ENCODE data around the gene NT5DC4.

The NT5DC4 gene

DNA sequence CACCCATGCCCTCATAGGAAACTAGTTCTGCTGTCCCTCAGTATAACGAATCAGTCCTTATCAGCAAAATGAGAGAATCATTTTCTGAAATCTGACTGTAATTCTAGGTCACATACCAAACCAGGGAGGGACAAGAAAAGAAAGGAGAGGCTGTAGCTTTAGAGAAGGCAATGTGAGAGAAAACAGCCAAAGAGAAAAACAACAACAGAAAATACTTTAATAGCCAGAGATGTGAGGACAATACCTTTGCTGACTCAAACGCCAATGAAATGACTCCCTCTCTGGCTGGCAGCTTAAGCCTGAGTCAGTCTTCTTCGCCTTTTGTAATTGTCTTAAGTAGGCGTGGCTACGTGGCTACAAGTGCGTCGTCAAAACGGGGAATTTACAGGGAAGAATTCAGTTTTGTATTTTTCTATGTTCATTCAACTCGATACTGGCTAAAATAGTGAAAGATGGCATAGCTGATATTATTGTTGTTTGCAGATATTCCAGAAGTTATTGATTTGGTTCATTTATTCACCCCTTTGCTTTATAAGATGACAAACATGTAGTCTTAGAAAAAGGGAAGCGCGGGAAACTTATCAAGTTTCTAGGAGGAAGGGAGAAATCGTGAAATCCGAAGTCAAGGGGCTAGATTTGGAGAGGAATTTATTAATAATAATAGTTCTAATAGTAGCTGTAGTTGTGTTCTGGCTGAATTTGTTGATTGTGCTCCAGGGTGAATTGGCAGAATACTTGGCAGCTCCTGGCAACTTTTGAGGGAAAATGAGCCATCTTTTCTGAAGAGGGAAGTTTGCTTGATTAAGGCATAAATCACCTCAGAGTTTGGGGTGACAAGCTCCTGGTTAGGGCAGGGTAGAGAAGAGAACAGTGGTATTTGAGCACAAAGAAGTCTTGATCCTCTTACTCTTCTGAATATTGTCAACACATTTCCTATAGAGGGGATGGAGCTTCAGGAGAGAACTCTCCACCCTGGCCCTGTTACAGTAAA is 63.7 kb downstream of the NT5DC4 start, which contains the start of gene IL1A:
Gene IL1A, minus strand, starts transcription at position 295 of the 991 bp plus-strand sequence. CDS start 723 bp downstream, outside the sequence.
- peak; percentile 88 for DNase-seq (ENCODE audit: low read depth)

DNA sequence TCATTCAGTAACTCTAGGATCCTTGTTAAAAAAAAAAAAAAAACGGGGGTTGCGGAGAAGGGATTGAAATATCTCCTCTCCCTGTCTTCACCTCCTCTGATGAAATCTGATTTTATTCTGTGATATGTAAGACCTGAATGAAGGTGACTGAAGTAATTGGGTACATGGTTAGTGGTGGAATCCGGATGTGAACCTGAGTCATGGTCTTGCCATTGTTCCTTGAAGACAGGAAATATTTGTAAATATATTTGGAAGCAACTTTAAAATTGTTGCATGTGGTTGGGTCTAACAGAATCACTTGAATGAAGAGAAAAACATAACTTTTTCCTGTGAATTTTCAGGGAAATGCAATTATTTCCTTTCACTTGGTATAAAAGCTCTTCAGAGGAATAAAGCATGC is 66.5 kb downstream of the NT5DC4 start:
- DNase-seq (ENCODE audit: low read depth), result no peak

DNA sequence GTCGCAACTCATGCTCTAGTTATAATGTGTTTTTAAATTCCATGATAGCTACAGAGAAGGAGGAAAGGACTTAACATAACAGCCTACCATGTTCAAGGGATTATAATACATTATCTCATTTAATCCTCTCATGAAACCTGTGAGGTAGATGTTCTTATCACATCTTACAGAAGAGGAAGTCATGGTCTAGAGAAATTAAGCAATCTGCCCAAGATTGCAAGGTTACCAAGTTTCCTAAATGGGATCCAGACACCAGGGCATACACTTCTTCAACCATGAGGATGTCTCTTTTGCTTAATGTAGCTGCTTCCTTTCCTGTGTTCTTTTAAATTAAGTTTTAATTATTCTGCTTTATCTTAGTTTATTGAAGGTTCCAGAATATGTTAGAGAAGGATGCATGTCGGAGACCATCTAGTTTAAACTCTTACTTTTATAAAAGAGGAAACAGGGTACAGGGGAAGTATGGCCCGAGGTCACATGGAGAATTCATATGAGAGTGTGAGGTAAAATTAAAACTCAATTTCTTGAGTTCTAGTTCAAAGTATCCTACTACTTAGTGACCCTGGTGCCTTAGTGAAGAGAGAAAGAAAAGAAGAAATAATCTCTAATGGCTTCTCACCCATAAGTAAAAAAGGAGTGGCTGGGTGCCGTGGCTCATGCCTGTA is 67.0 kb downstream of the NT5DC4 start:
- DNase-seq (ENCODE audit: low read depth), result no peak

DNA sequence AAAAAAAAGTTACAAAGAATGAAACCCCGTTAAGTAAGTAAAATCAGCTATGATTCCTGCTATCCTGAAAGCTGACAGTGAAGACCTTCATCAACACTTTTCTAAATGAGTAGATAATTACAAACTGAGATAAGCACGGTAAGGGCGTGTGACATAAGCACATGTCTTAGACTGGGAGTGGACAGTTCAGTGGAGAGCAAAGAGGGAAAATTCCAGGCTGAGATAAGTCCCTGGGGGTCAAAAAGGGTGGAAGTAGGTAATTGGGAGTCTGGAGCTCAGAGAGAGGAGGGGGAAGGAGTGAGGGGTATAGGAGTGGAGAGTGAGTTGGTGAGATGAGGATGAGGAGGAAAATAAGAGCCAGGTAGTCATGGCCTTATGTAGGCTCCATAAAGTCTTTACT is 67.8 kb downstream of the NT5DC4 start:
- DNase-seq (ENCODE audit: low read depth), result no peak

Measured in iris pigment epithelial cell (primary cell).